ENCODE data around the gene SLC25A26. TPM values are rescaled to one million over a fixed set of nuclear protein-coding genes. Genes with fewer than 3 reads are reported as not detected.

SLC25A26 gene, protein sequence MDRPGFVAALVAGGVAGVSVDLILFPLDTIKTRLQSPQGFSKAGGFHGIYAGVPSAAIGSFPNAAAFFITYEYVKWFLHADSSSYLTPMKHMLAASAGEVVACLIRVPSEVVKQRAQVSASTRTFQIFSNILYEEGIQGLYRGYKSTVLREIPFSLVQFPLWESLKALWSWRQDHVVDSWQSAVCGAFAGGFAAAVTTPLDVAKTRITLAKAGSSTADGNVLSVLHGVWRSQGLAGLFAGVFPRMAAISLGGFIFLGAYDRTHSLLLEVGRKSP
- total RNA-seq, result 17.9 and 19.8 TPM in 2 replicates
- 22.4 and 25.7 TPM in 2 replicates for polyA plus RNA-seq

DNA sequence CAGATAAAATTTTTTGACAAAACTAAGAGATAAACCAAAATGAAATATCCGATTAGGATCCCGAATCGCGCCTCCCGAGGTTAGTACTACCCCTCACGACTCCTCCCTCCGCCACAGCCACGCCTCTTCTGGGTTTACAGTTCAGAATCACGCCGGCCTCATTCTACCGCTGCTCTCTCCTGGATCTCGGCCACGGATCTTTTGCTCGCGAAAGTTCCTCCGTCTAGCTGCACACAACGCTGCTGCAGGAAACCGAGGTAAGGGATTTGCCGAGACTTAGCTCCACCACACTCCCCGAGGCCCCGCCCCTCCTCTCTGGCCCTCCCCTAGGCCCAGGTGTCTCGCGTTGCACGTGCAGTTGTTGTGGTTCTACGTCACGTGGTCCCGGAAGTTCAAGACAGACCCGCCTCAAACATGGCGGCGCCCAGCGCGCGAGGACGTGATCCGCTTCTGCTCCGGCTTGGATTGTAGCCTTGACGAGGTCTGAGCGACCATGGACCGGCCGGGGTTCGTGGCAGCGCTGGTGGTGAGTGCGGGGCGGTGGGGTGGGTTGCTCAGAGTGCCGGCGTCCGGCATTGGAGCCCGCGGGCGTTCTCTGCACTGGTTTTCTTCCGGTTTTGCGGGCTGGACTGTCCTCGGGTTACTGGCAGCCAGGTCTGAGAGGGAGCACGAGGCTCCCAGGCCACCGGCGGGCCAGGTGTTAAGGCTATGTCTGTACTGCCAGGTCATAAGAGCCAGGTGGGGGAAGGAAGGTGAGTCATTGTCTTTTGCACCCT is at the start of gene SLC25A26:
SLC25A26 (plus strand) TSS at position 400 of the 776 bp plus-strand sequence; CDS start at position 494, 94 bp downstream.
- WGBS (ENCODE audit: low lambda C conversion rate, missing lambda C conversion rate), result under 1% methylated on average over 56 of the region's 56 CpGs
- Histone ChIP-seq H3K9me3 (ENCODE audit: low read depth) (no peaks in the 10 kb centered on the region), H4K20me1 (ENCODE audit: insufficient read depth, poor library complexity, severe bottlenecking) (no peaks in the 10 kb centered on the region), H3K4me3 (peak within 1 kb of the TSS; percentile 63), H3K36me3 (replicated peaks; ENCODE audit: insufficient read depth, low read depth) (no peaks in the 10 kb centered on the region), H3K79me2 (peaks cover 20% of the 10 kb centered on the region), H3K27ac (peak within 1 kb of the TSS; percentile 87), H2AFZ (peak within 1 kb of the TSS; percentile 70), H3K9me2 (replicated peaks; ENCODE audit: insufficient read depth) (no peaks in the 10 kb centered on the region), H3K4me2 (peak within 1 kb of the TSS; percentile 92), H3K4me1 (ENCODE audit: insufficient read depth) (no peaks in the 10 kb centered on the region), H3K27me3 (no peaks in the 10 kb centered on the region)
- TF ChIP-seq, protein P1, sequence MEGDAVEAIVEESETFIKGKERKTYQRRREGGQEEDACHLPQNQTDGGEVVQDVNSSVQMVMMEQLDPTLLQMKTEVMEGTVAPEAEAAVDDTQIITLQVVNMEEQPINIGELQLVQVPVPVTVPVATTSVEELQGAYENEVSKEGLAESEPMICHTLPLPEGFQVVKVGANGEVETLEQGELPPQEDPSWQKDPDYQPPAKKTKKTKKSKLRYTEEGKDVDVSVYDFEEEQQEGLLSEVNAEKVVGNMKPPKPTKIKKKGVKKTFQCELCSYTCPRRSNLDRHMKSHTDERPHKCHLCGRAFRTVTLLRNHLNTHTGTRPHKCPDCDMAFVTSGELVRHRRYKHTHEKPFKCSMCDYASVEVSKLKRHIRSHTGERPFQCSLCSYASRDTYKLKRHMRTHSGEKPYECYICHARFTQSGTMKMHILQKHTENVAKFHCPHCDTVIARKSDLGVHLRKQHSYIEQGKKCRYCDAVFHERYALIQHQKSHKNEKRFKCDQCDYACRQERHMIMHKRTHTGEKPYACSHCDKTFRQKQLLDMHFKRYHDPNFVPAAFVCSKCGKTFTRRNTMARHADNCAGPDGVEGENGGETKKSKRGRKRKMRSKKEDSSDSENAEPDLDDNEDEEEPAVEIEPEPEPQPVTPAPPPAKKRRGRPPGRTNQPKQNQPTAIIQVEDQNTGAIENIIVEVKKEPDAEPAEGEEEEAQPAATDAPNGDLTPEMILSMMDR (IDR thresholded peaks at IDR 0.05; ENCODE audit: poor library complexity), result no peak
- TF ChIP-seq EZH2 (IDR thresholded peaks at IDR 0.05; ENCODE audit: borderline replicate concordance), result no peak
- no peak for TF ChIP-seq EZH2phosphoT487 (IDR thresholded peaks at IDR 0.05; ENCODE audit: low read depth, severe bottlenecking, unreplicated experiment)
- DNase-seq (ENCODE audit: low spot score), result peak; percentile 99

DNA sequence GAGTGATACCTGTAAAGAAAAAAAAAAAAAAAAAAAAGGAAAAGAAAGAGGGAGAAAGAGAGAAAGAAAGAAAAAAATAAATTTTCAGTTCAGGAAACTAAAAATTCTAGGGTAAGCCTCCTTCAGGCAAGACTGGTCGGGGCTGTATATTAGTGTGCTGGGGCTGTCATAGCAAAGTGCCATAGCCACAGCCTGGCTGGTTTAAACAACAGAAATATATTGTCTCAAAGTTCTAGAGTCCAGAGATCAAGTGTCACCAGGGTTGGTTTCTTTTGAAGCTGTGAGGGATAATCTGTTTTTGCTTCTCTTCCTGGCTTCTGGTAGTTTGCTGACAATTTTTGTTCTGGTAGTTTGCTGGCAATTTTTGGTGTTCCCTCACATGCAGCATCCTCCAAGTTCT is 48.4 kb upstream of the SLC25A26 start:
- Histone ChIP-seq H2AFZ (no peak overlapping the region), H3K9me3 (ENCODE audit: low read depth) (no peaks in the 10 kb centered on the region), H3K4me3 (no peak overlapping the region), H3K79me2 (no peaks in the 10 kb centered on the region), H3K4me2 (no peak overlapping the region), H4K20me1 (ENCODE audit: insufficient read depth, poor library complexity, severe bottlenecking) (no peaks in the 10 kb centered on the region), H3K36me3 (replicated peaks; ENCODE audit: insufficient read depth, low read depth) (no peaks in the 10 kb centered on the region), H3K27ac (no peak overlapping the region), H3K9me2 (replicated peaks; ENCODE audit: insufficient read depth) (no peaks in the 10 kb centered on the region), H3K4me1 (ENCODE audit: insufficient read depth) (no peaks in the 10 kb centered on the region), H3K27me3 (no peaks in the 10 kb centered on the region)
- 88% methylated on average over 1 of the region's 1 CpG for WGBS (ENCODE audit: low lambda C conversion rate, missing lambda C conversion rate)
- no peak for DNase-seq (ENCODE audit: low spot score)
- TF ChIP-seq, protein P1 (IDR thresholded peaks at IDR 0.05; ENCODE audit: poor library complexity), result no peak
- TF ChIP-seq EZH2phosphoT487 (IDR thresholded peaks at IDR 0.05; ENCODE audit: low read depth, severe bottlenecking, unreplicated experiment) (no peak), EZH2 (IDR thresholded peaks at IDR 0.05; ENCODE audit: borderline replicate concordance) (no peak)

DNA sequence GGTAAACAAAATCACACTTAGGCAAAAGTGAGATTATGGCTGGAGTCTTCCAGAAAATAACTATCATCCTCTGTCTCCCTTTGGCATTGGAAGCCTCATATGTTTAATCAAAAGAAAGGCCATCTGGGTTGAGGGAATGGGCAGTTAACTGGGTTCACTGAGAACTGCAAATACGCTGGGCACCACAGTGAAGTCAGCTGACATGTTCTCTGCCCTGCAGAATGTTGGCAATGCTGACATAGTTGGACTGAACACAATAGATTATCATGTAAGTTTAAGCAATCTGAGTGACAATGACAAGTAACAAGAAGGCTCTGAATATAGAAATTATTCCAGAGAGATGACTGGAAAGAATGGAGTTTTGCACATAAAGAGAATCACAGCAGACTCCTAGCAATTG is 43.8 kb upstream of the SLC25A26 start:
- H3K79me2 ChIP-seq, result no peaks in the 10 kb centered on the region
- DNase-seq (ENCODE audit: low spot score), result no peak
- H4K20me1 ChIP-seq (ENCODE audit: insufficient read depth, poor library complexity, severe bottlenecking), result no peaks in the 10 kb centered on the region

More for the DNA sequence above, 43.8 kb upstream of the SLC25A26 start:
- TF ChIP-seq, protein P1 (IDR thresholded peaks at IDR 0.05; ENCODE audit: poor library complexity), result no peak
- TF ChIP-seq EZH2phosphoT487 (IDR thresholded peaks at IDR 0.05; ENCODE audit: low read depth, severe bottlenecking, unreplicated experiment), result no peak
- TF ChIP-seq EZH2 (IDR thresholded peaks at IDR 0.05; ENCODE audit: borderline replicate concordance), result no peak
- Histone ChIP-seq H3K9me3 (ENCODE audit: low read depth) (no peaks in the 10 kb centered on the region), H3K4me2 (no peak overlapping the region), H3K36me3 (replicated peaks; ENCODE audit: insufficient read depth, low read depth) (no peaks in the 10 kb centered on the region), H2AFZ (no peak overlapping the region), H3K27ac (no peak overlapping the region), H3K4me3 (no peak overlapping the region), H3K4me1 (ENCODE audit: insufficient read depth) (no peaks in the 10 kb centered on the region), H3K9me2 (replicated peaks; ENCODE audit: insufficient read depth) (no peaks in the 10 kb centered on the region), H3K27me3 (no peaks in the 10 kb centered on the region)
- WGBS (ENCODE audit: low lambda C conversion rate, missing lambda C conversion rate), result 81% methylated on average over 1 of the region's 1 CpG

Measured in hepatocyte (in vitro differentiated cells).